ENCODE results near the gene IL1RN. TPM values are rescaled to one million over a fixed set of nuclear protein-coding genes. Genes with fewer than 3 reads are reported as not detected.

The IL1RN gene
- total and polyA plus RNA-seq, 2 of the 13 experiments (the other 11 are each of a cell fraction or from before 2014, with no cell fraction given): 21.2 to 101 TPM

- TF ChIP-seq ELF4 (CRISPR knock-in tag; IDR thresholded peaks at IDR 0.05; ENCODE audit: borderline replicate concordance): no peak
- TF ChIP-seq JUND (CRISPR knock-in tag; IDR thresholded peaks at IDR 0.05): no peak
- no peak for TF ChIP-seq ZNF282 (IDR thresholded peaks at IDR 0.05; ENCODE audit: partially characterized antibody)
- TF ChIP-seq AGO2 (optimal IDR thresholded peaks at IDR 0.05; ENCODE audit: low read depth, low read length): no peak
- TF ChIP-seq POGZ (CRISPR knock-in tag; IDR thresholded peaks at IDR 0.05): 0 out of 2 replicates have a peak, but pooled peaks have one; percentile 24
- no peak for TF ChIP-seq ZNF296 (CRISPR knock-in tag; conservative IDR thresholded peaks at IDR 0.05)
- no peak for TF ChIP-seq ATF2 (CRISPR knock-in tag; IDR thresholded peaks at IDR 0.05)
- TF ChIP-seq E2F2 (CRISPR knock-in tag; IDR thresholded peaks at IDR 0.05; ENCODE audit: borderline replicate concordance): no peak
- TF ChIP-seq GFI1 (CRISPR knock-in tag; IDR thresholded peaks at IDR 0.05; ENCODE audit: borderline replicate concordance): peak; percentile 71; the same call in 1 of the 2 replicates
- no peak for TF ChIP-seq ZBTB3 (CRISPR knock-in tag; IDR thresholded peaks at IDR 0.05; ENCODE audit: borderline replicate concordance, low read depth)
- TF ChIP-seq KAT2B (IDR thresholded peaks at IDR 0.05; ENCODE audit: borderline replicate concordance, low read depth, low read length): peak; percentile 93
- TF ChIP-seq MBD4 (IDR thresholded peaks at IDR 0.05; ENCODE audit: borderline replicate concordance, low read length): no peak
- no peak for TF ChIP-seq DNMT1 (CRISPR knock-in tag; IDR thresholded peaks at IDR 0.05)
- TF ChIP-seq YEATS4 (CRISPR knock-in tag; IDR thresholded peaks at IDR 0.05; ENCODE audit: borderline replicate concordance): no peak
- no peak for TF ChIP-seq ZNF616 (CRISPR knock-in tag; IDR thresholded peaks at IDR 0.05; ENCODE audit: low read depth)
- TF ChIP-seq ZSCAN20 (CRISPR knock-in tag; IDR thresholded peaks at IDR 0.05; ENCODE audit: borderline replicate concordance): no peak
- TF ChIP-seq SRSF4 (IDR thresholded peaks at IDR 0.05; ENCODE audit: low read depth, low read length, poor library complexity, severe bottlenecking): no peak
- no peak for TF ChIP-seq ATF7 (IDR thresholded peaks at IDR 0.05)
- TF ChIP-seq ATF7 (CRISPR knock-in tag; IDR thresholded peaks at IDR 0.05): no peak
- no peak for TF ChIP-seq ZNF629 (CRISPR knock-in tag; conservative IDR thresholded peaks at IDR 0.05)
- TF ChIP-seq ARID3A (IDR thresholded peaks at IDR 0.05; ENCODE audit: low read depth, low read length): 0 out of 2 replicates have a peak, but pooled peaks have one; percentile 19
- no peak for TF ChIP-seq FOXJ3 (CRISPR knock-in tag; IDR thresholded peaks at IDR 0.05; ENCODE audit: borderline replicate concordance)
- TF ChIP-seq TGIF2 (CRISPR knock-in tag; IDR thresholded peaks at IDR 0.05): no peak
- TF ChIP-seq ZNF281 (CRISPR knock-in tag; IDR thresholded peaks at IDR 0.05; ENCODE audit: borderline replicate concordance): peak; percentile 65; the same call in 1 of the 2 replicates
- no peak for TF ChIP-seq SMC3 (IDR thresholded peaks at IDR 0.05; ENCODE audit: low read length)
Measured at GRCh38 chr2:113150258-113150601, 22.8 kb downstream of the IL1RN start (continued).
